KMS-11 (cell line): ENCODE data around the gene ANXA4.

Experiments
- H2AFZ ChIP-seq: fragments of 200-600 bp; sonication (generic); 2 replicates; pipeline ENCODE4 v1.6.1; 2016; ENCODE audit warnings: antibody characterized with exemption, mixed run types, low read depth
- H3K27ac ChIP-seq: fragments of 200-600 bp; sonication (generic); 2 replicates; pipeline ENCODE4 v1.6.1; 2016; ENCODE audit warnings: mild to moderate bottlenecking, mixed run types
- H3K27me3 ChIP-seq: fragments of 200-600 bp; sonication (generic); 2 replicates; pipeline ENCODE4 v1.6.1; 2017; ENCODE audit warnings: mild to moderate bottlenecking, low read depth, mixed run types, moderate library complexity; ENCODE audit not compliant: insufficient read depth
- H3K36me3 ChIP-seq: fragments of 200-600 bp; sonication (generic); 2 replicates; pipeline ENCODE4 v1.6.1; 2017; ENCODE audit warnings: mild to moderate bottlenecking, mixed run types; ENCODE audit not compliant: insufficient read depth
- H3K4me1 ChIP-seq: fragments of 200-600 bp; sonication (generic); 2 replicates; pipeline ENCODE4 v1.6.1; 2016; ENCODE audit warnings: mild to moderate bottlenecking, low read depth, mixed run types; ENCODE audit not compliant: poor library complexity, severe bottlenecking
- H3K4me2 ChIP-seq: fragments of 200-600 bp; sonication (generic); 2 replicates; pipeline ENCODE4 v1.7.0; 2016; ENCODE audit warnings: mild to moderate bottlenecking, mixed run types
- H3K4me3 ChIP-seq: fragments of 200-600 bp; sonication (generic); IDR thresholded peaks from 2 replicates; pipeline ENCODE4 v1.6.1; 2017; ENCODE audit warnings: low read depth, low read length, mixed read lengths; ENCODE audit not compliant: insufficient read depth
- H3K79me2 ChIP-seq: fragments of 200-600 bp; sonication (generic); 2 replicates; pipeline ENCODE4 v1.6.1; 2016; ENCODE audit warnings: low read depth, mixed run types; ENCODE audit not compliant: insufficient read depth
- H3K9ac ChIP-seq: fragments of 200-600 bp; sonication (generic); 2 replicates; pipeline ENCODE4 v1.6.1; 2016; ENCODE audit warnings: mild to moderate bottlenecking, mixed run types
- H4K20me1 ChIP-seq: fragments of 200-600 bp; sonication (generic); 2 replicates; pipeline ENCODE4 v1.6.1; 2016; ENCODE audit warnings: mild to moderate bottlenecking, mixed run types; ENCODE audit not compliant: insufficient read depth
- TF ChIP-seq, protein P1 (sequence below): fragments of 200-600 bp; sonication (generic); conservative IDR thresholded peaks from 2 replicates; pipeline ENCODE4 v1.6.1; 2017; ENCODE audit warnings: low read depth, mild to moderate bottlenecking, antibody characterized with exemption, low read length, moderate library complexity, mixed read lengths

Gene ANXA4

DNA sequence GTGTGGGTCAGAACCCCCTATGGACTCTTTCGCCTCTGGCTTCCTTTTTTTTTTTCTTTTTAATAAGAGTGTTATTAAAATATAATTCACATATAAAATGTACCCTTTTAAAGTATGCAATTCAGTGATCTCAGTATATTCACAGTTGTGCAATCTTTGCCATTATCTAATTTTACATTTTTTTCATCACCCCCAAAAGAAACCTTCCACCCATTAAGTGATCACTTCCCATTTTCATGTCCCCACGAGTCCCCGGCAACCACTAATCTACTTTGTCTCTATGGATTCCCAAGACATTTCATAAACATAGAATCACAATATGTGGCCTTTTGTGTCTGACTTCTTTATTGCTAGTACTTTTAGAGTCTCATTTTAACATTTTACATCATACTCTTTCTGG, 38.7 kb upstream of the ANXA4 start:
- Histone ChIP-seq H4K20me1 (no peaks in the 10 kb centered on the region), H3K9ac (no peak overlapping the region), H3K4me2 (no peak overlapping the region), H3K4me3 (no peak overlapping the region), H3K27ac (no peak overlapping the region), H2AFZ (no peak overlapping the region), H3K79me2 (no peaks in the 10 kb centered on the region), H3K4me1 (no peaks in the 10 kb centered on the region), H3K27me3 (no peaks in the 10 kb centered on the region), H3K36me3 (no peaks in the 10 kb centered on the region)
- TF ChIP-seq, protein P1, sequence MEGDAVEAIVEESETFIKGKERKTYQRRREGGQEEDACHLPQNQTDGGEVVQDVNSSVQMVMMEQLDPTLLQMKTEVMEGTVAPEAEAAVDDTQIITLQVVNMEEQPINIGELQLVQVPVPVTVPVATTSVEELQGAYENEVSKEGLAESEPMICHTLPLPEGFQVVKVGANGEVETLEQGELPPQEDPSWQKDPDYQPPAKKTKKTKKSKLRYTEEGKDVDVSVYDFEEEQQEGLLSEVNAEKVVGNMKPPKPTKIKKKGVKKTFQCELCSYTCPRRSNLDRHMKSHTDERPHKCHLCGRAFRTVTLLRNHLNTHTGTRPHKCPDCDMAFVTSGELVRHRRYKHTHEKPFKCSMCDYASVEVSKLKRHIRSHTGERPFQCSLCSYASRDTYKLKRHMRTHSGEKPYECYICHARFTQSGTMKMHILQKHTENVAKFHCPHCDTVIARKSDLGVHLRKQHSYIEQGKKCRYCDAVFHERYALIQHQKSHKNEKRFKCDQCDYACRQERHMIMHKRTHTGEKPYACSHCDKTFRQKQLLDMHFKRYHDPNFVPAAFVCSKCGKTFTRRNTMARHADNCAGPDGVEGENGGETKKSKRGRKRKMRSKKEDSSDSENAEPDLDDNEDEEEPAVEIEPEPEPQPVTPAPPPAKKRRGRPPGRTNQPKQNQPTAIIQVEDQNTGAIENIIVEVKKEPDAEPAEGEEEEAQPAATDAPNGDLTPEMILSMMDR: no peak

DNA sequence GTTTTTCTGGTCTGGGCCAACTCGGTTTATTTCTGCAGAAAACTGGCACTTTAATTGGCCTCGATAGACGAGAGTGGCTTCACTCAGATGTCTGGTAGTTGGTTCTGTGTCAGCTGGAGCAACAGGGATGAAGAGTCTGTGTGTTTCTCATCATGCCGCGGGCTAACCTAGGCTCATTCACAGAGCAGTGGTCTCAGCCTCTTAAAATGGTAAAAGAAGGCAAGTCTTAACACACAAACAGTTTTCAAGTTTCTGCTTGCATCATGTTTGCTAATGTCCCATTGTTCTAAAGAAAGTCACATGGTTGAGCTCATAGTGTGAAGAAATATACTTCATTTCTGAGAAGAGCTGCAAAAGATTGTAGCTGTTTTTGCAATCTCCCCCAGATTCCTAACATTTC, 37.5 kb upstream of the ANXA4 start:
- TF ChIP-seq, protein P1: no peak
- Histone ChIP-seq H2AFZ (no peak overlapping the region), H3K9ac (no peak overlapping the region), H3K4me1 (no peaks in the 10 kb centered on the region), H3K27me3 (no peaks in the 10 kb centered on the region), H4K20me1 (no peaks in the 10 kb centered on the region), H3K79me2 (no peaks in the 10 kb centered on the region), H3K36me3 (no peaks in the 10 kb centered on the region), H3K4me3 (no peak overlapping the region), H3K4me2 (no peak overlapping the region), H3K27ac (no peak overlapping the region)

DNA sequence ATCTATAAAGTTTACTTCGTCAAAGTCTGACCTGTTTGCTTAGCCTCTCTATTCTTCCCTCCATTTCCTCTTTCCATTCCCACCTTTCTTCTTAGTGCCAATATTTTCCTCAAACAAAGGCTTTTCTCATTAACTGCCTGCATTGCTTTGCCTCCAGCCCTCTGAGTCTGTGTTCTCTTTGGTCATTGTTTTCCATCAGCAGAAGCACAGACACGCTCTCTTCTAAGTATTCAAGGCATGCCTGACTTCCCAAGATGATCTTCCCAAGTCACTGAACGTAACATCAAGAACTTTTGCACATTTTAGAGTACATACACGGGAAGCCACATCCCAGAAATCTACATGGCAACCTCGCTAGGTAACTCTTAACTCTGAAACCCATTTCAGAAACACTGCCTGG, 32.6 kb upstream of the ANXA4 start:
- no peak overlapping the region for H3K4me2 ChIP-seq
- no peaks in the 10 kb centered on the region for H4K20me1 ChIP-seq
- H3K4me1 ChIP-seq: peaks cover 17% of the 10 kb centered on the region
- no peaks in the 10 kb centered on the region for H3K36me3 ChIP-seq
- no peak overlapping the region for H3K4me3 ChIP-seq
- no peak overlapping the region for H3K9ac ChIP-seq
- H3K27me3 ChIP-seq: no peaks in the 10 kb centered on the region
- no peak overlapping the region for H2AFZ ChIP-seq
- no peak overlapping the region for H3K27ac ChIP-seq
- H3K79me2 ChIP-seq: no peaks in the 10 kb centered on the region
- TF ChIP-seq, protein P1: no peak

DNA sequence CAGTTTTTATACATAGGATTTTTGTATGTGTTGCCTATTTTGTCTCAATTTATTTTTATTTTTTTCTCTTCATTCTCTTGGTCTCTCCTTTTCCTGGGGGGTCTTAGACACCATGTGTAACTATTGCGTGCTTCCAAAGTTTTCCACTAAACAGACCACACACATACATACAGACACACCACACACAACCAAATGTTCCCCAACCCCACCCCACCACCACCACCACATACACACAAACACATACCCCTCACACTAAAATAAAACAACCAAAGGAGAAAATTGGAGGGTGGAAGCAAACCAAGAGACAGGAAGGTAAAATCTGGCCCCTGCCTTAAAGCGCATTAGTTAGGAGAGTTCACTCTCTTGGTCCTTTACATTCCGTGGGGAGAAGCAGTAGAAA, 30.0 kb upstream of the ANXA4 start:
- Histone ChIP-seq H3K27me3 (no peaks in the 10 kb centered on the region), H4K20me1 (no peaks in the 10 kb centered on the region), H3K4me2 (peak overlapping the region; percentile 1; the same call in 1 of the 2 replicates), H3K27ac (no peak overlapping the region), H3K36me3 (no peaks in the 10 kb centered on the region), H3K4me1 (peaks cover 32% of the 10 kb centered on the region), H3K79me2 (no peaks in the 10 kb centered on the region), H3K4me3 (no peak overlapping the region), H2AFZ (no peak overlapping the region), H3K9ac (no peak overlapping the region)
- TF ChIP-seq, protein P1: no peak
